ENCODE data around the gene SLAMF7.
"Not testable (repeated sequence)": the region's sequence is repeated elsewhere in the genome, so short reads cannot be mapped to it uniquely, and the experiment has no call there.

The SLAMF7 gene

DNA sequence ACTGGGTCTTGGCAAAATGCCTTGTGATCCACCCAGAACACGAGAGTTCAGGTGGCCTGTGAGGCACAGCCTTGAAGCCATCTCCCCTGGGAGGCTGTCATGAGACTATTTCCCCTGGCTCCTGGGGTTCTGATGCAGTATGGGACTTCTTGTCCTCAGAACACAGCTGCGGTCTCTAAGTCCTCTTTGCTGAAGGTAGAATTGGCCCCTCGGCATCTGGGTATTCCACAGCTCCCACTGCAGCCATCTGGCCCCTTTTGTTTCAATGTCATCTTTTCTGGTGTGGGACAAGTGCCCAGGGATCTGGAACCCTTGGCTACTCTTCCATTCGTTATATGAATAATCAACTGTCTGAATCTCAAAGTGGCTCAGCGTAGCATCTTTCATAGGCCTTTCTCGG is 39.9 kb downstream of the SLAMF7 start:
- no peak for DNase-seq

DNA sequence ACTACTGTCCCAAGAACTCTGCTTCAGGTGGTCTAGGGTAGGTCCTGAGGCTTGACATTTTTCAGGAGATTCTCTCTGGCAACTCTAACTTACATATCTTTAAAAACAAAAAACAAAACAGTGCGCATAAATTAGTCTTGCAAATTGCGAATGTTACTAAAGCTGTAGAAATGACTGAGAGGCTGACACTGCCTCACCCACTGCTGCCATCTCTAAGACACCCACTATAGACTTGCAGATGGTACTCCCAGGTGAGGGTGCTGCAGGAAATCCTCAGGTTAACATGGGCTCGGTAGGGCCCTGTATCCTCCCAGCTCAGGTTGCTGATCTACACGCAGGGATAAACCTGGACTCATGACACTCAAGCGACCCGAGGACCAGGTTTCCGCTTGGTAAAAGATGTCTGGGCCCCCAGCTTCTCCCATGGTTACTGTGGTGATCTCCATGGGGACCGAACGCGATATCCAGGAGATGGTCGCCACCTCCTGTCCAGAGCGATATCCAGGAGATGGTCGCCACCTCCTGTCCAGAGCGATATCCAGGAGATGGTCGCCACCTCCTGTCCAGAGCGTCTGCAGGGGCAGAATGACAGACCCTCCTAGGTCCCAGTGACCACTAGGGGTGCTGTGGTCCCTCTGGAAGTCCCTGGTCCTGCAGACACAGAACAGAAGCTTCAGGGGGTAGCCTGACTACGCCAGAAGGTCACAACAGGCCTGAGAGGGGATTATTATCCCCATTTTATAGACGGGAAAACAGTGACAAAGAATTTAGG is 40.8 kb downstream of the SLAMF7 start:
- DNase-seq, result no peak

DNA sequence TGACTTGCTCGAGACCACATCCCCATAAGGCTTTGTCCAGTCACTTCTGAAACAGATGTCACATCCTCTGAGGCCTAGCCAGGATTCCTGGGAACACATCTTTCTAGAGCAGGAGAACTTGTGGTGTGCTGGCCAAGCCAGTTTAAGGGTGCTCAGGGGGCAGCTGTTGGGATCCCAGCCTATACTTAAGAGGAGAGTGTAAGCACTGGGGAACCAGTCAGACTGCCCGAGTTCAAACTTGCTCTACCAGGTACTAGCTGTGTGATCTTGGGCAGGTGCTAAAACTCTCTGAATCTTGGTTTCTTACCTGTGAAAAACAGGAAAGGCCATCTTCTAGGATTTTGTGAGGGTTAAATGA is 41.3 kb downstream of the SLAMF7 start:
- no peak for DNase-seq

- DNase-seq, result no peak
Observed at GRCh38 chr1:160781186-160781766, 42.2 kb downstream of the SLAMF7 start.

GRCh38 chr1:160781914-160782689 is 43.1 kb downstream of the SLAMF7 start:
- no peak for DNase-seq

DNA sequence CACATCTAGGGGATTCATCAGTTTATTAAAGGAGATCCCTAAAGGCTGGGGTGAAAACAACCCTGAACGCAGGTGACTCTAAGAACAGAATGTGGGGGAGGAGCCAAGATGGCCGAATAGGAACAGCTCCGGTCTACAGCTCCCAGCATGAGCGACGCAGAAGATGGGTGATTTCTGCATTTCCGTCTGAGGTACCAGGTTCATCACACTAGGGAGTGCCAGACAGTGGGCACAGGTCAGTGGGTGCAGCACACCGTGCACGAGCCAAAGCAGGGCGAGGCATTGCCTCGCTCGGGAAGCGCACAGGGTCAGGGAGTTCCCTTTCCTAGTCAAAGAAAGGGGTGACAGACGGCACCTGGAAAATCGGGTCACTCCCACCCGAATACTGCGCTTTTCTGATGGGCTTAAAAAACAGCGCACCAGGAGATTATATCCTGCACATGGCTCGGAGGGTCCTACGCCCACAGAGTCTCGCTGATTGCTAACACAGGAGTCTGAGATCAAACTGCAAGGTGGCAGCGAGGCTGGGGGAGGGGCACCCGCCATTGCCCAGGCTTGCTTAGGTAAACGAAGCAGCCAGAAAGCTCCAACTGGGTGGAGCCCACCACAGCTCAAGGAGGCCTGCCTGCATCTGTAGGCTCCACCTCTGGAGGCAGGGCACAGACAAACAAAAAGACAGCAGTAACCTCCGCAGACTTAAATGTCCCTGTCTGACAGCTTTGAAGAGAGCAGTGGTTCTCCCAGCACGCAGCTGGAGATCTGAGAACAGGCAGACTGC is 44.1 kb downstream of the SLAMF7 start:
- DNase-seq, result not testable (repeated sequence)

DNA sequence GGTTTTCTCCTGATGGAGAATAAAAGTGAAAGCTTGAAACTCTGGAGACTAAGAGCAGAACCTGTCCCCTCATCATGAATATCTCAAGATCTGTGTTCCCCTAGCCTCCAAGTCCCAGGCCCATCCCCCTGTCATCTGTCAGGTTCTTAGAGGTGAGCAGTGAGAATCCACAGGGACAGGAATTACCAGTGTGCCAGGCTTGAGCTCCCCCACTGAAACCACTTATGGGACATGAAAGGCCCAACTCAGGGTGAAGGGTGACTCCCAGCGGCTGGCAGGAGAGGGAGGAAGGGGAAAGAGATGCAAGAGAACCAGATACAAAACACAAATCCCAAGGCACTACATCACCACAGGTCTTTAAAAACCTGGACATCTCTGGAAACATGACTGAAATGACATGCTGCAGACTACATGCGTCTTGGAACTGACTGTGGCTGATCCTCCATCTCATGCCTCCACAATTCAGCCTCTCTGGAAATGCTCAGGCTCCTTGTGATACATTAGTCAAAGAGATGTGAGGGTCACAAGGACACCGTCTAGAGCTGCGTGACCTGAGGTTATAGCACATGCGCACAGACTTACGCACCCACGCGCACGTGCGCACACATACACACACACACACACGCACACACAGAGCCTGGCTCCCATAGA is 50.1 kb downstream of the SLAMF7 start:
- no peak for DNase-seq

DNA sequence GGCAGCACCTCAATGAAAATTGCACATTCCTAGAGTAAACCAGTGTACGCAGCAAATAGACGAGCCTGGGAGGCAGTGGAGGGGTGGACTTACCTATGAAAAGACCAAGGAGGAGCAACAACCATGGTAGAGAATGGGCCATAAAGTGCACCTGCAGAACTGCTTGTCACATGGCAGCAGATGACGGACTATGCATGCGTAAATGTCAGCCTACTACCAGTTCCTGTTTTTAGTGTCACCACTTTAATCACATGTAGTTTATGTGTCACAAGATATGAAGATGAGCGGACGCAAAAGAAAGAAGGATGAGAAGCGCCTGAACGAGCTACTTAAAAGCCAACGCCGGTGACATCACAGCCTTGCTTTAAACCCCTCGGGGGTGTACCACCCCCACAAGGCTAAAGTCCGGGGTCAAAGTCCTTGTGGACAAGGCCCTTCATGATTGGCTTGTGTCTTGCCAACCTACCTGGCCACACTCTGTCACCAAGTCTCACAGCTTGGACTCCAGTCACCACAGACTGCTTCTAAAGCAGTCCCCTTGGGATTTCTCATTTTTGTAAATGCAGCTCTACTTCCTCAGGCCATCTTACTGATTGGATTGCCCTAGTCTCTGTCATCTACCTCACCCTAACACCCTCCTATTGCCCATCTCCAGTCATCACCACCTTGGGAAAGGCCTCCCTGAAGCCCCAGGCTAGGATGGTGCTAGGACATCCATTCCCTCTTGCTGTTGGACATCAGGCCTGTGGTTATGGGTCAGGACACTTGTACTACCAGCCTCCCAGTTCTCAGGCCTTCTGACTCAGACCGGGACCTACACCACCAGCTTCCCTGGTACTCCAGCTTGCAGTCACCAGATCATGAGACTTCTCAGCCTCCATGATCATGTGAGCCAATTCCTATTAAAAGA is 50.9 kb downstream of the SLAMF7 start:
- DNase-seq, result no peak

DNA sequence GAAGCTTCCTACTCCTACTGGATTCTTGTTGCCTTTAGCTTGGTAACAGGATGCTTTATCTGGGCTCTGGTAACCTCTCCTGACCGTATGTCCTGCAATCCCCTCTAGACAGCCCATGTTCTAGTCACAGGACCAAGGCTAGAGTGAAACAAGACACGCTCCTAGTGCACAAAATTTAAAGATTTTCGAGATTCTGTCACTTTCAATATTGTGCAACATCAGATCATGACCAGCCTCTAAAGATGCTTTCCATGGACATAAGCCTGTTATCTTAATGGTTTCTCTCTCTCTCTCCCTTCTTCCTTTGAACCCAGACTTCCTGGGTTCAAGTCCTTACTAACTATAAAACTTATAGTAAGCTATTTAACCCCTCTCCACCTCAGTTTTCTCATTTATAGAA is 55.3 kb downstream of the SLAMF7 start:
- no peak for DNase-seq

- no peak for DNase-seq
Observed at GRCh38 chr1:160795951-160796383, 56.9 kb downstream of the SLAMF7 start, which contains the start of gene LY9. TSS of gene LY9 (plus strand) at chr1:160796174. CDS start at chr1:160796188, 14 bp downstream.

DNA sequence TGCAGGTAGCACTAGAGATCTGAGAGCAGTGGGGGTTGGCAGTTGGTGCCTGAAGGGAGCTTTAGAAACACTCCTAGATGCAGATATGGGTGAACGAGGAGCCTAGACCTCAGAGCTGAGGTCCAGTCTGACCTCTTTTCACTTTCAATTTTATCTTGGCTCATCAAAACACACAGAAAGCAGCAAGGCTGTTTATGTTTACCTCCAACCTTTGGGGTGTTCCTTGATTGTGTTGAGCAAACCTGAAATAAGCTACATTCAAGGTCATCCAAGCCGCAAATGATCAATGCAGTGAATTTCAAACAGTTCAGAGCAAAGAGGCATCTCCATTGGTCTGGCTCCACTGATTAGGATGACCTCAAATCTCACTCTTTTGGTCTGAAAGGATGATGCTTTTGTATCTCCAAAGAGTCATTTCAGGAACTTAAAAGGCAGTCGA is 58.2 kb downstream of the SLAMF7 start:
- no peak for DNase-seq

DNA sequence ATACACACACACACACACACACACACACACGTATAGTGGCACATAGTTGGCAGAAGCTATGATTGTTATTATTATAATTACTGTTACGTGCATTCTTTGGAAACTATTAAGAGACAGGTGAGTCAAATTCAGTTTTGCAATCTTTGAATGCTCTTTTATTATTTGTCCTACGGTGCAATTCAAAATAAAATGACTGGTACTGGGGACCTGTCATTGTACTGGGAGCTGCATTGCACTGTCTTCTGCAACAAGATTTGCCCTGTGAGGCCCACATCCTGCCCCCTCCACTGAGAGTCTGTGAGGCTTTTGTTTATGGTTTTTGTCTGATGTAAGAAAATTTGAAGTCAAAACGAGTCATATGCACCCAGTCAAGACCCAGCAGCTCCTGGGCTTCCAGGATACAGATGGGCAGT is 58.8 kb downstream of the SLAMF7 start:
- DNase-seq, result no peak

GRCh38 chr1:160798439-160798838 is 59.4 kb downstream of the SLAMF7 start:
- no peak for DNase-seq

- DNase-seq, result no peak
Observed at GRCh38 chr1:160799641-160800040, 60.6 kb downstream of the SLAMF7 start.

DNA sequence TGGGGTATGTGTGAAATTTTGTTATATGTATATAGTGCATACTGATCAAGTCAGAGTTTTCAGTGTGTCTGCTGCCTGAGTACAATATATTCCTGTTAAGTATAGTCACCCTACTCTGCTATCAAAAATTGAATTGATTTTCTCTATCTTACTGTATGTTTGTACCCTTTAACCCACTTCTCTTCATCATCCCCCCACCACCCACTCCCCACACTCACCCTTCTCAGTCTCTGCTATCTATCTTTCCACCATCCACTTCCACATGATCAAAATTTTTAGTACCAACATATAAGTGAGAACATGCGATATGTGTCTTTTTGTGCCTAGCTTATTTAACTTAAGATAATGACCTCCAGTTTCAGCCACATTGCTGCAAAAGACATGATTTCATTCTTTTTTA is 61.1 kb downstream of the SLAMF7 start:
- DNase-seq, result no peak

DNA sequence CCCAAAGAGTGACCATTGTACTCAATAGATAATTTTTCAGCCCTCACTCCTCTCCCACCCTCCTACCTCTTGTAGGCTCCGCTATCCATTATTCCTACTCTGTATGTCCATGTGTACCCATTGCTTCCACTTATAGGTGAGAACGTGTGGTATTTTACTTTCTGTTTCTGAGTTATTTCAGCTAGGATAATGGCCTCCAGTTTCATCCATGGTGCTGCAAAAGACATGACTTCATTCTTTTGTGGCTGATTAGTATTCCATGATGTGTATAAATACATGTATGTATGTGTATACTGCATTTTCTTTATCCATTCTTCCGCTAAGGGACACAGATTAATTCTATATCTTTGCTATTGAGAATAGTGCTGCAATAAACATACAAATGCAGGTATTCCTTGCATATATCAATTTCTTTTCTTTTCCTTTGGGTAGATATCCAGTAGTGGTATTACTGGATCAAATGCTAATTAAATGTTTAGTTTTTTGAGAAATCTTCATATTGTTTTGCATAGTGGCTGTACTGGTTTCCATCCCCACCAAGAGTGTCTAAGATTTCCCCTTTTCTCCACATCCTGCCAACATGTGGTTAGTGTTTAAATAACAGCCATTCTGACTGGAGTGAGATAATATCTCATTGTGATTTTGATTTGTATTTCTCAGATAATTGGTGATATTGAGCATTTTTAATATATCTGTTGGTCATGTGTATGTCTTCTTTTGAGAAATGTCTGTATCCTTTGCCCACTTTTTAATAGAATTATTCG is 61.8 kb downstream of the SLAMF7 start:
- DNase-seq, result no peak

DNA sequence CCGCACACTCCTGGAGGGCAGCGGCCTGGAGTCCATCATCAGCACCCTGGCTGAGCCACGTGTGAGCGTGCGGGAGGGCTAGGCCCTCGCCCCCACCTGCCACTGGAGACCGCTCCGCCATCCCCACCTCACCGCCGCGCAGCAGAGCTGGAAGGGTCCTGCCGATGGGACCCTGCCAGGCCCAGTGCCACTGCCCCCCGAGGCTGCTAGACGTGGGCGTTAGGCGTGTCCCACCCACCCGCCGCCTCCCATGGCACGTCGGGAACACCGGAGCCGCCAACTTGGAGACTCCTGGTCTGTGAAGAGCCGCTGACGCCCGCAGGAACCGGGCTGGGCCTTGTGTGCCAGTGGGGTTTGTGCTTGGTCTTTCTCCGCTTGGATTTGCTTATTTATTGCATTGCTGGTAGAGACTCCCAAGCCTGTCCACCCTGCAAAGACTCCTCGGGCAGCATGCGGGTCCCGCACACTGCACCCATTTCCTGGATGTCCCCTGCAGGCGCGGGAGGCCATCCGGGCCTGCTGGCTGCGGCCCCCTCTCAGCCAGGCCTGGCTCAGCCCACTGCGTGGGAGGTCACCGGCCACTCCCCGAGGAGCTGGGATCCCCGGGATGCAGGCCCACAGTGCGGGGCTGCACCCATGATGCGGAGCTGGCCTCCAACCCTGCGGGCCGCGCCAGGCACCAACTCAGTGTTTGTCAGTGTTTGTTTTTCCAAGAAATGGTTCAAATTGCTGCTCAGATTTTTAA is 63.0 kb downstream of the SLAMF7 start:
- no peak for DNase-seq

Data from cortex of kidney (tissue), 1 donor.